GM19035 (cell line): ENCODE results near the gene LSM7.
A peak's percentile ranks its signal among the peaks of the same experiment; 100 is the strongest.

Experiments
- ATAC-seq: cut with Tn5 transposase; IDR thresholded peaks from one replicate; pipeline ENCODE4 v1.9.1; 2021; ENCODE audit not compliant: unreplicated experiment

The LSM7 gene

GRCh38 chr19:2338751-2339643 lies 10.6 kb upstream of the LSM7 start:
- ATAC-seq = no peak

GRCh38 chr19:2338055-2338615 lies 9.7 kb upstream of the LSM7 start:
- no peak for ATAC-seq

- no peak for ATAC-seq
These were observed 8.9 kb upstream of the LSM7 start for GRCh38 chr19:2337329-2337707.

- ATAC-seq = no peak
These were observed 8.3 kb upstream of the LSM7 start for GRCh38 chr19:2336528-2337328.

- no peak for ATAC-seq
These were observed 7.5 kb upstream of the LSM7 start for GRCh38 chr19:2335848-2336247.

- ATAC-seq = no peak
These were observed 6.8 kb upstream of the LSM7 start for GRCh38 chr19:2334986-2335846.

GRCh38 chr19:2334426-2334825 lies 6.0 kb upstream of the LSM7 start:
- ATAC-seq = no peak

- no peak for ATAC-seq
These were observed 5.4 kb upstream of the LSM7 start for GRCh38 chr19:2333807-2334211.

- ATAC-seq = no peak
These were observed 4.8 kb upstream of the LSM7 start for GRCh38 chr19:2333027-2333806.

- no peak for ATAC-seq
These were observed 4.1 kb upstream of the LSM7 start for GRCh38 chr19:2332341-2333026.

- ATAC-seq = no peak
These were observed 3.3 kb upstream of the LSM7 start for GRCh38 chr19:2331601-2332246.

- no peak for ATAC-seq
These were observed 2.4 kb upstream of the LSM7 start for GRCh38 chr19:2330632-2331284.

GRCh38 chr19:2330255-2330631 lies 1.9 kb upstream of the LSM7 start:
- no peak for ATAC-seq

- no peak for ATAC-seq
These were observed 1.1 kb upstream of the LSM7 start for GRCh38 chr19:2329501-2329916.

- ATAC-seq = no peak
These were observed 728 bp upstream of the LSM7 start for GRCh38 chr19:2329149-2329478.

GRCh38 chr19:2327773-2328400 lies 499 bp downstream of the LSM7 start:
- peak; percentile 37 for ATAC-seq

- ATAC-seq = no peak
These were observed 1.6 kb downstream of the LSM7 start for GRCh38 chr19:2326699-2327360.
